CD14-positive monocyte (primary cell): ENCODE measurements around the gene CDKAL1. TPM values are rescaled to one million over a fixed set of nuclear protein-coding genes. Genes with fewer than 3 reads are reported as not detected.

Experiments
- DNase-seq, 3 donors: peaks; one replicate each; pipeline ENCODE4 v3.0.0-alpha.2; 2011 to 2022
- H2AFZ ChIP-seq: 2 replicates; pipeline ENCODE4 v1.6.0; 2012; ENCODE audit warnings: mild to moderate bottlenecking, low read depth, low read length, inconsistent platforms; ENCODE audit not compliant: insufficient read depth, poor library complexity, severe bottlenecking
- H3K27ac ChIP-seq, 2 donors: 1 replicate in 1 of 2; 2 replicates in 1 of 2; pipeline ENCODE4 v1.5.1; 2012 to 2013; ENCODE audit warnings: low read length in 2 of 2, control low read depth in 1 of 2, inconsistent platforms in 1 of 2, low read depth in 1 of 2, mild to moderate bottlenecking in 1 of 2
- H3K27me3 ChIP-seq, 2 donors: one replicate each; pipeline versions ENCODE4 v1.6.0 to v1.6.1; 2011 to 2013; ENCODE audit warnings: low read length in 2 of 2; ENCODE audit not compliant: control insufficient read depth in 2 of 2, insufficient read depth in 2 of 2
- H3K36me3 ChIP-seq, 2 donors: replicated peaks in 1 of 2; 1 replicate in 1 of 2; 2 replicates in 1 of 2; pipeline versions ENCODE4 v1.5.1 to v1.6.1; 2012 to 2013; ENCODE audit warnings: low read length in 2 of 2, control low read depth in 1 of 2, inconsistent platforms in 1 of 2, mild to moderate bottlenecking in 1 of 2; ENCODE audit not compliant: insufficient read depth in 2 of 2, control insufficient read depth in 1 of 2
- H3K4me1 ChIP-seq, 2 donors: 1 replicate in 1 of 2; 2 replicates in 1 of 2; pipeline versions ENCODE4 v1.5.1 to v1.6.1; 2012 to 2013; ENCODE audit warnings: low read length in 2 of 2, control low read depth in 1 of 2, inconsistent platforms in 1 of 2, mild to moderate bottlenecking in 1 of 2, moderate library complexity in 1 of 2; ENCODE audit not compliant: insufficient read depth in 2 of 2, control insufficient read depth in 1 of 2
- H3K4me2 ChIP-seq: replicated peaks from 2 replicates; pipeline ENCODE3; 2012; ENCODE audit warnings: low read length, moderate library complexity, mild to moderate bottlenecking; ENCODE audit not compliant: poor library complexity, severe bottlenecking; ENCODE audit errors: extremely low read depth
- H3K4me3 ChIP-seq, 3 experiments: fragments of 200-600 bp in 1 of 3; sonication (generic) in 1 of 3; replicated peaks in 1 of 3; 1 replicate in 2 of 3; 2 replicates in 1 of 3; pipeline ENCODE4 v1.5.1; 2011 to 2013; ENCODE audit warnings: low read length in 3 of 3, mild to moderate bottlenecking in 3 of 3, control low read depth in 2 of 3, low read depth in 2 of 3, inconsistent platforms in 1 of 3, moderate library complexity in 1 of 3
- H3K79me2 ChIP-seq: 2 replicates; pipeline ENCODE4 v1.6.0; 2012; ENCODE audit warnings: mild to moderate bottlenecking, control low read depth, inconsistent platforms, low read length, moderate library complexity; ENCODE audit not compliant: insufficient read depth
- H3K9ac ChIP-seq: 2 replicates; pipeline ENCODE4 v1.6.0; 2017; ENCODE audit warnings: low read length, mild to moderate bottlenecking; ENCODE audit not compliant: insufficient read depth, poor library complexity, severe bottlenecking
- H3K9me3 ChIP-seq, 2 donors: replicated peaks in 1 of 2; 1 replicate in 1 of 2; 2 replicates in 1 of 2; pipeline versions ENCODE4 v1.5.1 to v1.6.1; 2012 to 2013; ENCODE audit warnings: low read length in 2 of 2, control low read depth in 1 of 2; ENCODE audit not compliant: control insufficient read depth in 1 of 2, insufficient read depth in 1 of 2
- H4K20me1 ChIP-seq: 2 replicates; pipeline ENCODE4 v1.6.0; 2012; ENCODE audit warnings: mild to moderate bottlenecking, low read length, control low read depth, moderate library complexity; ENCODE audit not compliant: insufficient read depth
- H3K27ac Mint-ChIP-seq, 7 donors: one replicate each; pipeline ENCODE4 v1.8.0; 2020; ENCODE audit warnings: mild to moderate bottlenecking in 7 of 7, mixed read lengths in 7 of 7, moderate library complexity in 6 of 7, inconsistent platforms in 2 of 7
- H3K27me3 Mint-ChIP-seq, 3 donors: one replicate each; pipeline ENCODE4 v1.8.0; 2021 to 2022; ENCODE audit warnings: low read depth in 3 of 3, mild to moderate bottlenecking in 3 of 3, mixed read lengths in 3 of 3, moderate library complexity in 3 of 3, inconsistent platforms in 1 of 3
- H3K36me3 Mint-ChIP-seq, 2 donors: one replicate each; pipeline ENCODE4 v1.8.0; 2020; ENCODE audit warnings: mixed read lengths in 2 of 2, inconsistent platforms in 1 of 2, mild to moderate bottlenecking in 1 of 2
- H3K4me1 Mint-ChIP-seq: one replicate; pipeline ENCODE4 v1.8.0; 2020; ENCODE audit warnings: mild to moderate bottlenecking, mixed read lengths
- H3K4me3 Mint-ChIP-seq, 2 donors: one replicate each; pipeline ENCODE4 v1.8.0; 2020; ENCODE audit warnings: mild to moderate bottlenecking in 2 of 2, mixed read lengths in 2 of 2, moderate library complexity in 1 of 2
- H3K9me3 Mint-ChIP-seq, 7 donors: one replicate each; pipeline ENCODE4 v1.8.0; 2020 to 2022; ENCODE audit warnings: mixed read lengths in 7 of 7, mild to moderate bottlenecking in 6 of 7, moderate library complexity in 6 of 7, inconsistent platforms in 2 of 7
- WGBS: methylation state at CpG from one replicate; pipeline ENCODE4 v1.1.5; 2013; ENCODE audit warnings: missing lambda C conversion rate; ENCODE audit not compliant: insufficient coverage; 5-methylcytosine and 5-hydroxymethylcytosine counted together
- intact Hi-C, 2 donors: fragments of 100-400 bp; cut with micrococcal nuclease; formaldehyde crosslinking; loops; one replicate each; pipeline versions ENCODE4 v1.15.0 to v1.15.1; 2023
- polyA plus RNA-seq, 3 donors: library from polyadenylated mRNA; depleted of rRNA in 1 of 3; unstranded in 2 of 3; stranded (reverse) in 1 of 3; fragments of 300-500 nt in 2 of 3; fragments of >200 nt in 1 of 3; fragmentation: Illumina TruSeq in 2 of 3; gene quantifications; 1 replicate in 2 of 3; 2 replicates in 1 of 3; pipeline ENCODE4 v1.2.3, GENCODE V29; 2012 to 2021
- TF ChIP-seq, protein P1 (sequence below): fragments of 200-600 bp; IDR thresholded peaks from one replicate; pipeline ENCODE4 v1.8.0; 2022; ENCODE audit warnings: antibody characterized with exemption, mild to moderate bottlenecking

CDKAL1 gene
- polyA plus RNA-seq, 3 donors: 3.2 to 12.4 (median 8.3) TPM

DNA sequence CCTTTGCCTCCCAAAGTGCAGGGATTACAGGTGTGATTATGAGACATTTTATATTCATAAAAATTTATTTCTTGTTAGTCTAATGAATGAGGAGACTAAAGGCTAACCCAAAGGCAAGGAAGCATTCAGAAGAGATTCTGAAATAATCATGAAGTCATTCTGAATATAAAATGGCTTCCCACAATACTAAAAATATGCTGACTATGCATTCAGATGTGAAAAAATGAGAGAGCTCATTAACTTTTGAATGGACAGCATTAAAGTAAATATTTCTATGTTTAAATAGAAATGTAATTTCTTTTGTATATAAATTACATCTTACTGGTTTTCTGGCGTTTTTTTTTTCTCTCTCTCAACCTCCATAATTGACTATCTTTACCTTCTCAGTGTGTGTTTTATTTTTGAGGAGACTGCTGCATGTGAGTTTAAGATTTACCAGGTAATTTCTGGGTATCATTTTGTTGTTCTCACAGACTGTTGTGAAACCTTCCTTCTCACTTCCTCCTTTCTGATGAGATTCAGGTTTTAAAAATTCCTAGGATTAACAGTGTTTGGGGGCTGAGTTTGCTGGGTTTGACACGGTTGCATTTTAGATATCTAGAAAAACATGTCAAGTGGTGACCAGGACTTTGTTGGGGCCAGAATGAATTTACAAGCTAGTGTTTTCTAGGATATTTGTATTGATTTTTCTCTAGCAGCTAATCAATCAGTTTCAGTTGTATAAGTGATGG, 316.6 kb downstream of the CDKAL1 start:
- H3K9me3 ChIP-seq: no peaks in the 10 kb centered on the region
- 75% methylated on average over 1 of the region's 2 CpGs for WGBS
- peaks cover 0 to 2% (median 0%) of the 10 kb centered on the region in 7 donors for H3K9me3 Mint-ChIP-seq
- H3K27me3 Mint-ChIP-seq: peaks cover 0 to 1% (median 0%) of the 10 kb centered on the region in 3 donors
- H3K4me1 ChIP-seq: no peaks in the 10 kb centered on the region
- H4K20me1 ChIP-seq: no peaks in the 10 kb centered on the region
- no peak overlapping the region for H3K9ac ChIP-seq
- H3K4me2 ChIP-seq: no peak overlapping the region
- no peak overlapping the region for H2AFZ ChIP-seq
- intact Hi-C loops: no loop called here
- no peak for DNase-seq
- H3K4me3 Mint-ChIP-seq: no peak overlapping the region
- TF ChIP-seq, protein P1, sequence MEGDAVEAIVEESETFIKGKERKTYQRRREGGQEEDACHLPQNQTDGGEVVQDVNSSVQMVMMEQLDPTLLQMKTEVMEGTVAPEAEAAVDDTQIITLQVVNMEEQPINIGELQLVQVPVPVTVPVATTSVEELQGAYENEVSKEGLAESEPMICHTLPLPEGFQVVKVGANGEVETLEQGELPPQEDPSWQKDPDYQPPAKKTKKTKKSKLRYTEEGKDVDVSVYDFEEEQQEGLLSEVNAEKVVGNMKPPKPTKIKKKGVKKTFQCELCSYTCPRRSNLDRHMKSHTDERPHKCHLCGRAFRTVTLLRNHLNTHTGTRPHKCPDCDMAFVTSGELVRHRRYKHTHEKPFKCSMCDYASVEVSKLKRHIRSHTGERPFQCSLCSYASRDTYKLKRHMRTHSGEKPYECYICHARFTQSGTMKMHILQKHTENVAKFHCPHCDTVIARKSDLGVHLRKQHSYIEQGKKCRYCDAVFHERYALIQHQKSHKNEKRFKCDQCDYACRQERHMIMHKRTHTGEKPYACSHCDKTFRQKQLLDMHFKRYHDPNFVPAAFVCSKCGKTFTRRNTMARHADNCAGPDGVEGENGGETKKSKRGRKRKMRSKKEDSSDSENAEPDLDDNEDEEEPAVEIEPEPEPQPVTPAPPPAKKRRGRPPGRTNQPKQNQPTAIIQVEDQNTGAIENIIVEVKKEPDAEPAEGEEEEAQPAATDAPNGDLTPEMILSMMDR: no peak
- H3K4me3 ChIP-seq: no peak overlapping the region
- H3K27me3 ChIP-seq: no peaks in the 10 kb centered on the region
- H3K36me3 Mint-ChIP-seq: peaks cover 2 to 12% of the 10 kb centered on the region in 2 donors
- no peak overlapping the region for H3K27ac ChIP-seq
- peaks cover 0 to 4% of the 10 kb centered on the region in 2 donors for H3K36me3 ChIP-seq
- H3K4me1 Mint-ChIP-seq: peaks cover 1% of the 10 kb centered on the region
- H3K27ac Mint-ChIP-seq: no peak overlapping the region
- H3K79me2 ChIP-seq: no peaks in the 10 kb centered on the region

DNA sequence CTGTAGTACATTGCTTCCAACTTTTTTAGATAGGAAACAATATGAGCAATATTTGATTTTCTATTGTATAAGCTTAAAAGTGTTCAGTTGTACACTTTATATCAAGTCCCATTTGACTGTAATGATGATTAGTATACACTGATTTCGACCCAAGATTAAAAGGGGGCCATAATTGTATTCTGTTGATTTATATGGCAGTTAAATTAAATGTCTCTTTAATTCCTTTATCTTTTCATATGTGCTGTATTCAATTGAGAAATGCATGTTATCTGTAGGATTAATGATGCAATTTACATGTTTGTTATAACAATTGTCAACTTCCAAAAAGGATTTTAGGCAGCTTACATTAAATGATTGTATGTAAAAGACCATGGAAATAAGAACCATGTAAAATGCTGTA, 317.5 kb downstream of the CDKAL1 start:
- Histone ChIP-seq H2AFZ (no peak overlapping the region), H3K27ac (no peak overlapping the region), H3K4me2 (no peak overlapping the region), H3K4me1 (no peaks in the 10 kb centered on the region), H3K79me2 (no peaks in the 10 kb centered on the region), H3K36me3 (peaks cover 0 to 4% of the 10 kb centered on the region in 2 donors), H3K4me3 (no peak overlapping the region), H3K27me3 (no peaks in the 10 kb centered on the region), H3K9me3 (no peaks in the 10 kb centered on the region), H3K9ac (no peak overlapping the region), H4K20me1 (no peaks in the 10 kb centered on the region)
- Mint-ChIP-seq H3K27ac (no peak overlapping the region), H3K36me3 (peaks cover 2 to 12% of the 10 kb centered on the region in 2 donors), H3K9me3 (peaks cover 0 to 2% (median 0%) of the 10 kb centered on the region in 7 donors), H3K4me1 (no peaks in the 10 kb centered on the region), H3K4me3 (no peak overlapping the region), H3K27me3 (peaks cover 0 to 1% (median 0%) of the 10 kb centered on the region in 3 donors)
- no peak for DNase-seq
- intact Hi-C loops: no loop called here
- WGBS: no CpG with 5 or more reads among the region's 1 CpG
- TF ChIP-seq, protein P1: no peak
